ENCODE measurements around the gene DPYD.
A peak's percentile ranks its signal among the peaks of the same experiment; 100 is the strongest.

The DPYD gene

DNA sequence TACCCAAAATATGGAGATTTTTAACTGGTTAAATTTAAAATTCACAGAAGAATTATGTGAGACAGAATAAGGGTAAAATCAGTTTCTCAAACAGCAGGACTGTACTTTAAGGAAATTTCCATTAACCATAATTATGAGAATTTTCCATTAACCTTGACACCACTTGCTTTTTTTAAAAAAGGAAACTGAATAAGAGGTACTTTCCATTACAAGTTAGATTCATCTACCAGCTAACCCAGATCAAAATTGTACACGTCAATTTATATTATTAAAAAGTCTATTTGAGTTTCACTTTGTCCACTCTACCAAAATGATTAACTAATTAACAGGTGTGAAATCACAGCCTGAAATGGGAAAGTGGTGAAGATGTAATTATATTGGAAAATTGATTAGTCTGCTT, 414.5 kb downstream of the DPYD start:
- DNase-seq, result no peak

DNA sequence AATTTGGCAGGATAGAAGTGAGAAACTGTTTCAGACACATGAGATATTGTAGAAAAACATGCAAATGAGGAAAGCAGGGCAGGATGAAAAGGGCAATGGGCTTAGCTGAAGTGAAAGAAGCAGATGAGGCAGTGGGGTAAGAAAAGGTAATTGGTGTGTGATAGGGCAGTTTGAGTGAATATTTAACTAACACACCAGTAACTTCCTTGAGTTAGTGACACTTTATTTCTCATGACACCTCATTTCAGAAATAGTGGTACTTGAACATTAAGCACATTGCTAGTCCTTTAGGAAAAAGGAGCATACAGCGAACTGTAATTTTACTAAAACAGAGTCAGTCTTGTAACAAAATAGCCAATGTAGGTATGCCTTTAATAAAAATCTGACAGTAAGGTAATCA, 415.0 kb downstream of the DPYD start:
- DNase-seq, result no peak

GRCh38 chr1:97505289-97505688, 415.5 kb downstream of the DPYD start:
- no peak for DNase-seq

DNA sequence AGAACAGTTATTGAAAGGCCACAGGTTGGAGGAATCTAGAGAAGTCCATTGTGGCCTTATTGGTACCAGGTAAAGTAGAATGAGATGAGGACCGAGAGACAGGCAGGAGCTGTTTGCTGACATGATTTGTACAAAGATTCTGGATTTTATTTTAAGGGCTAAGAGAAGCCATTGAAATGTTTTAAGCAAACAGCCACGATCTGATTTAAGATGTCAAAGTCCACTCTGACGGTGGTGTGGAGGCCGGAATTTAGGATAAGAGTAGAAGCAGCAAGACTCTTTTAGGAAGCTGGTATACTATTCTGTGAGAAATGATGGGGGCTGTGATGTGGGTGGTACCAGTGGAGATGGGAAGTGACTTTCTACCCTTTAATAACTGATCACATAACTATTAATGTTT, 418.5 kb downstream of the DPYD start:
- DNase-seq, result no peak

DNA sequence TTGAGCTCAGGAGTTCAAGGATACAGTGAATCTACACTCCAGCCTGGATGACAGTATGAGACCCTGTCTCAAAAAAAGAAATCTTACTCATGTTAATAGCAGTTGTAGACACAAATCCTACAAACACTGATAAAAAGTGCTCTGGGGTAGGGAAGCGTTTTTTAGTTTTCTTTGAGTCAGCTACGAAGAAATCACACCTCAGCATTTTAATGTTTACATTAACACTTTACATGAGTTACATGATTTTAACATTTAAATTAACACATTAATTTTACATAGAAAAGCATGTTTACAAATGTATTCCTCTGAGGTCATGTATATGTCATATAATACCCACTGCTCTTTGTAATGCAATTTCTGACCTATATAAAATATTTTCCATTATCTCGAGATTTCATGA, 419.2 kb downstream of the DPYD start:
- no peak for DNase-seq

- no peak for DNase-seq
These were observed 420.1 kb downstream of the DPYD start for GRCh38 chr1:97500760-97501159.

- DNase-seq, result no peak
These were observed 421.2 kb downstream of the DPYD start for GRCh38 chr1:97499667-97500066.

DNA sequence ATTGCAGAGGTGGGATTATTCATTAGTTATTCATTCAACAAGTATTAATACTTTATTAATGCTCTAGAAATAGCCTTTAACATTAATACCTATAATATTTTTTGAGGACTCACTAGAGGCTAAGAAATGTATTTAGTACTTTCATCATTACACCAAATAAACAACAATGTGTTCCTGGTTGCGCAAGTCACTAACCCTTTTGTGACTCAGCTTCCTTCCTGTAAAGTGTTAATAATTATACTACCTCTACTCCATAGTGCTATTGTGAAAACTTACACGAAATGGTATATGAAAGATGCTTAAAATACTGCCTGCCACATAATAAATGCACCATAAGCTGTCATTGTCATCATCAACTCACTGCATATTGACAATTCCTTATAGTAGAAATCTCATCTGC, 431.0 kb downstream of the DPYD start:
- DNase-seq, result no peak

DNA sequence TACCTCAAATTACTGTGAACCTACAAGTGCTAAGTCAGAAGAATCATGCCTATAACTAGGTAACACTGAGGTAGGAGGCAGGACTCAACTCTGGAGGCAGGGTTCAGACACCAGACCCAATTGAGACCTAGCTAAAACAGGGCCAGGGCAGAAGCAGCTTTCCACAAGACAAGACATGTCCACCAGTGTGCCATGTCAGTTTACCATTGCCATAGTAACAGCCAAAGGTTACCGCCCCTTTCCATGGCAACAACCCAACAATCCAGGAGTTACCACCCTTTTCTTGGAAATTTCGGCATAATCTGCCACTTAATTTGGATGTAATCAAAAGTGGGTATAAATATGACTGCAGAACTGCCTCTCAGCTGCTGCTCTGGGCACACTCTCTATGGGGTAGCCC, 432.3 kb downstream of the DPYD start:
- DNase-seq, result no peak

DNA sequence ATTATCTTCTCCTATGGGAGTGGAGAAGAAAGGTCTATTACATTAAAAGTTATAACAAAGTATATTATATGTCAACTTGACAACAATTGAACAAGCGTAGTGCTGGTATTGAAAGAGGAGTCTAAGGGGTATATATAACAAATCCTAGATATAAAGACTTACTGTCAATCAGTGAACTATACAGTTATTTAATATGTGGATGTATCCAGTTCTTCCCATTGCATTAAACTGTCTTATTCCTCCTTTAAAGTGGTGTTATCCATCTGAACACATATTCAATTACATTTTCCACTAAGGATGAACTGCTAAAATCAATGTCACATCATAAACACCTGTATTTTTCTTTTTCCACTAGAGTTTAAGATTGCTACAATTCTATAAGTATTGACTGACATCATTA, 438.8 kb downstream of the DPYD start:
- DNase-seq, result no peak

GRCh38 chr1:97467445-97467844, 453.4 kb downstream of the DPYD start:
- no peak for DNase-seq

GRCh38 chr1:97464305-97464704, 456.5 kb downstream of the DPYD start:
- no peak for DNase-seq

DNA sequence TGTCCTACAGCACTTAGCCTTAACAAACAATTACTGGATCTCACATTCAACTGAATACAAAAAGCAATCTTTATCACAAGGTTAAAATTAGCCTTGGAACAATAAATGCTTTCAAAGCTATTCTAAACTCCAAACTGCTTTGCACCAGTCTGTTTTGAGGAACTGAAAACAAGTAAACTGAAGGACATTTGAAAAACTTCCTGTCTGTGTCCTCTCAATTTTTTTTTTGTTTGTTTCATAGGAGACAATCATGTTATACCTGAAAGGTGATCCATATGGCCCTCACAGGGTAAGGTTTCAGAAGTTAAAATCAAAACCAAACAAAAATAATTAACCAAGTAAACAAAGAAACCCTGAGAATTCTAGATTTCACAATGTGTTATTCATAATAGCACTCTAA, 459.1 kb downstream of the DPYD start:
- peak; percentile 0 for DNase-seq

GRCh38 chr1:97457446-97458089, 463.3 kb downstream of the DPYD start:
- DNase-seq, result no peak

DNA sequence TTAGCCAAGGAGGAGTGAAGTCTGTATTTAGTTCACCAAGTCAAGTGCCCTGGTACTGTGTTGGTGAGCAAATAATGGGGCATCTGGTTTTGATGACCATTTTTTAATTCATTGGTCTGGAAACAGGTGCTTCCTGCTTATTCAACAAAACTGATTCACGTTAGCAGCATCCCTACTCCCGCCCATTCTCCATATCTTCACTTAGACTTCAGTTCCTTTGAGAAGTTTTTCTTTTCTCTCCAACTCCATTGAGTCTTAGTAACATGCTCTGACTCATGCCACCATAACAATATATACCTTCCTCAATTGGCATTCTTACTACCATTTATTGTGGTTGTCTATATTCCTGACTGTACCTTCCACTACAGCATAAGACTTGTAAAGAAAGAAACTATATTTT, 468.9 kb downstream of the DPYD start:
- no peak for DNase-seq

GRCh38 chr1:97451046-97451826, 469.6 kb downstream of the DPYD start:
- no peak for DNase-seq

- DNase-seq, result no peak
These were observed 478.9 kb downstream of the DPYD start for GRCh38 chr1:97441966-97442365.

GRCh38 chr1:97433824-97434177, 487.0 kb downstream of the DPYD start:
- DNase-seq, result no peak

GRCh38 chr1:97433094-97433823, 487.6 kb downstream of the DPYD start:
- no peak for DNase-seq

GRCh38 chr1:97427371-97427770, 493.5 kb downstream of the DPYD start:
- DNase-seq, result no peak

DNA sequence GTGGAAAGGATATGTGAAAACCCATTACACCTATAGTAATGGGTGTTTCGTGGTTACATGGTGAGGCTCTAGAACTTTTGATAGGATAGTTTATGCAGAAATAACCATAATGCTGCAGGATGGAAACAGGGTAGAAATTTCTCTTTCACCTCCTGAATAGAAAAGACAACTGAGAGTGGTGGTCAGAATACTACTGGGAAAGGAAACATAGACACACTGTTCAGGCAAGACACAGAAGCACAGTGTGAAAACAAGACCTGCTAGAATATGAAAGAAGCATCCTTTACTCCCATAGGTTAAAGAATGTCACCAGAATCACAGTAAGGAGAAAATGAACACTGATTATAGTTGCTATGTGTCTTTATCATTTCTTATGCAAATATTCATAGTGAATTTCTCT, 496.6 kb downstream of the DPYD start:
- DNase-seq, result no peak

GRCh38 chr1:97423403-97423802, 497.4 kb downstream of the DPYD start:
- no peak for DNase-seq

DNA sequence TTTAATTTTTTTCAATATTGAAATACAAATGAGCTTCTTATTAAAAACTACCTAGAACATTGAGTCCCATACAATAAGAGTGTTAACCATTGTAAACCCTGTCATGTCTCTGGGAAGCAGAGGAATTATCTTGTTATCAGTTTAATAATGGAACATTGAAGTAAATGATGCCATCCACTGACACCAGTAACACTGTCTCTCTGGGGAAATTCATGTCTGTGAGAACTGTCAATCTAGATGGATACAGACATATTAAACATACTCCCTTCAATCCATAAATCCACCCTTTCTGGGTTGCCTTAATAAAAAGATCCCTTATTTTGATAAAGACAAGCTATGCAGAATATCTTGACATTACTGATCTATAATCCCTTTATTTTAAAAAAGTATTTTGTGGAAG, 503.2 kb downstream of the DPYD start:
- no peak for DNase-seq

DNA sequence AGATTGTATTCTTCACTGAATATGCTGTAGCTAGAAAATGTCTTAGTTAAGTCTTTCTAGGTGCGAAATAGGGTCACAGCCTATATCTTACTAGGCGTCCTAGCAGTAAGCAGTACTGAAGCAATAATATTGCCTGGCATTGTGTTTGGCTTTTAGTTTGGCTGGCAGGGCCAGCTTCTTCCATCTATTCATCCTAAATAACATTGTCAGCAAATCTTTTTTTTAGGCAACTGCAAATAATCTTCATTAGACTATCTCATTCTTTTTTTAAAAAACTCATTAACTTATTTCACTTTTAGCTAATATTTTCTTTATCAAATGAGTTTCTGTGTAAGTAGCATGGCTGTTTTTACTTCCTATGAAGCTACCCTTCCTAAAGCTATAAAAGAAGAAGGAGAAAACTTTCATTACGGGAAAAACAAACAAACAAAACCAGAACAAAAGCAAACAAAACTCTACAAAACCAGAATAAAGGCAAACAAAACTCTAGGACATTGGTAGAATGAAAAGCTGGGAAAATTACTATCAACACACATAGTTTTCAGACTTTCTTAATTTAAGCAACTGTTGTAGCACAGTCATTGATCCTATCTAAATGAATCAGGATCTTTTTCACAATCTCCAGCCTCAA, 506.0 kb downstream of the DPYD start:
- DNase-seq, result no peak

Data from NCI-H510A treated with DMSO at 0.1 percent for 48 hours (cell line).